HepG2 (cell line): ENCODE measurements around the gene JDP2. TPM values are rescaled to one million over a fixed set of nuclear protein-coding genes. Genes with fewer than 3 reads are reported as not detected.

ENCODE experiments used
- ATAC-seq: fragments of 200-7000 bp; cut with Tn5 transposase; 3 replicates; pipeline ENCODE4 v1.9.1; 2020; ENCODE audit warnings: mild to moderate bottlenecking, moderate library complexity
- BruUV-seq: library from RNA; stranded (reverse); fragments of 400-500 nt; replicated peaks from 2 replicates; lab custom pipeline; 2021; lab: Mats Ljungman, UMichigan
- CTCF ChIA-PET: fragments of 300-600 bp; formaldehyde crosslinking; extraction: SDS; loops from one replicate; lab custom pipeline; 2021; ENCODE audit warnings: low total read pairs, inconsistent platforms, low intra/inter-chr PET ratio; lab: Yijun Ruan, JAX
- POLR2A ChIA-PET: fragments of 350-600 bp; sonication (Branson Sonifier 250); formaldehyde crosslinking; loops from one replicate; lab custom pipeline; 2020; ENCODE audit warnings: antibody characterized with exemption, inconsistent platforms; lab: Yijun Ruan, JAX
- DNase-seq: peaks from one replicate; pipeline ENCODE4 v3.0.0-alpha.2; 2015; ENCODE audit warnings: low spot score
- FAIRE-seq: peaks from 3 replicates; lab custom pipeline; 2011; peaks lifted over from hg19 to GRCh38; lab: Jason Lieb, UNC
- H2AFZ ChIP-seq: one replicate; pipeline ENCODE4 v1.6.1; 2011; ENCODE audit warnings: low read length, inconsistent platforms
- H3K27ac ChIP-seq: fragments of 300-600 bp; 3 replicates; pipeline ENCODE4 v1.8.0; 2011; ENCODE audit warnings: mixed run types, mild to moderate bottlenecking, mixed read lengths, low read length, inconsistent platforms; ENCODE audit not compliant: insufficient read depth; ENCODE audit errors: extremely low read length
- H3K27me3 ChIP-seq, 2 experiments: fragments of 200-600 bp in 1 of 2; 2 replicates in 1 of 2; 3 replicates in 1 of 2; pipeline versions ENCODE4 v1.6.0 to v1.8.0; 2011; ENCODE audit warnings: low read length in 2 of 2, mild to moderate bottlenecking in 2 of 2, moderate library complexity in 2 of 2, inconsistent platforms in 1 of 2; ENCODE audit not compliant: insufficient read depth in 2 of 2, control insufficient read depth in 1 of 2
- H3K36me3 ChIP-seq, 2 experiments: fragments of 200-600 bp in 1 of 2; replicated peaks in 1 of 2; 2 replicates in 1 of 2; 3 replicates in 1 of 2; pipeline versions ENCODE4 v1.5.1 to v1.8.0; 2011; ENCODE audit warnings: low read length in 2 of 2, inconsistent platforms in 1 of 2; ENCODE audit not compliant: insufficient read depth in 2 of 2, control insufficient read depth in 1 of 2
- H3K4me1 ChIP-seq: 2 replicates; pipeline ENCODE4 v1.5.1; 2012; ENCODE audit warnings: low read length, inconsistent platforms; ENCODE audit not compliant: insufficient read depth
- H3K4me2 ChIP-seq: 2 replicates; pipeline ENCODE4 v1.6.0; 2011; ENCODE audit warnings: low read depth, low read length, inconsistent platforms
- H3K4me3 ChIP-seq, 3 experiments: fragments of 200-600 bp in 1 of 3; sonication (generic), shearing (Covaris generic) in 1 of 3; replicated peaks in 1 of 3; 2 replicates each; pipeline ENCODE4 v1.5.1; 2011 to 2016; ENCODE audit warnings: low read length in 3 of 3, inconsistent platforms in 2 of 3, low read depth in 2 of 3, mild to moderate bottlenecking in 2 of 3, control low read depth in 1 of 3, mixed read lengths in 1 of 3; ENCODE audit not compliant: insufficient read depth in 1 of 3
- H3K79me2 ChIP-seq: one replicate; pipeline ENCODE4 v1.6.1; 2011; ENCODE audit warnings: low read length, inconsistent platforms; ENCODE audit not compliant: insufficient read depth
- H3K9ac ChIP-seq: 2 replicates; pipeline ENCODE4 v1.6.0; 2011; ENCODE audit warnings: mild to moderate bottlenecking, low read depth, low read length, inconsistent platforms; ENCODE audit not compliant: insufficient read depth
- H3K9me3 ChIP-seq: 2 replicates; pipeline ENCODE4 v1.5.1; 2012; ENCODE audit warnings: mild to moderate bottlenecking, low read length
- H4K20me1 ChIP-seq: 2 replicates; pipeline ENCODE4 v1.6.0; 2011; ENCODE audit warnings: inconsistent platforms, mild to moderate bottlenecking, low read length, moderate library complexity; ENCODE audit not compliant: insufficient read depth
- CEBPB ChIP-seq: IDR thresholded peaks from 2 replicates; pipeline ENCODE4 v1.6.1; 2011; ENCODE audit warnings: low read depth, low read length, improper control_type of control experiment, borderline replicate concordance
- JDP2 ChIP-seq: sonication (generic); formaldehyde crosslinking; IDR thresholded peaks from 2 replicates; pipeline ENCODE4 v1.8.1; 2022; ENCODE audit warnings: missing genetic modification reagents, borderline replicate concordance
- KLF12 ChIP-seq: sonication (generic); formaldehyde crosslinking; IDR thresholded peaks from 2 replicates; pipeline ENCODE4 v1.4.0; 2020; ENCODE audit warnings: missing genetic modification reagents, borderline replicate concordance
- MAF1 ChIP-seq: sonication (generic); formaldehyde crosslinking; IDR thresholded peaks from 2 replicates; pipeline ENCODE4 v1.5.0; 2020; ENCODE audit warnings: missing genetic modification reagents, borderline replicate concordance
- MEF2D ChIP-seq: sonication (generic); formaldehyde crosslinking; IDR thresholded peaks from 2 replicates; pipeline ENCODE4 v1.5.1; 2020; ENCODE audit warnings: mild to moderate bottlenecking, missing genetic modification reagents
- MIER2 ChIP-seq: IDR thresholded peaks from 2 replicates; pipeline ENCODE4 v1.6.1; 2016; ENCODE audit warnings: missing biosample characterization, missing genetic modification reagents
- NFIB ChIP-seq: sonication (generic); formaldehyde crosslinking; IDR thresholded peaks from 2 replicates; pipeline ENCODE4 v1.9.0; 2021; ENCODE audit warnings: missing genetic modification reagents, mild to moderate bottlenecking, borderline replicate concordance
- RBM22 ChIP-seq: fragments of 200-400 bp; formaldehyde crosslinking; optimal IDR thresholded peaks from 2 replicates; pipeline ENCODE3; 2017; ENCODE audit warnings: mild to moderate bottlenecking, low read length, moderate library complexity
- ZC3H4 ChIP-seq: sonication (generic); formaldehyde crosslinking; IDR thresholded peaks from 2 replicates; pipeline ENCODE4 v1.4.0; 2020; ENCODE audit warnings: missing genetic modification reagents, borderline replicate concordance
- ZMYM2 ChIP-seq: sonication (generic); formaldehyde crosslinking; IDR thresholded peaks from 2 replicates; pipeline ENCODE4 v1.8.0; 2022; ENCODE audit warnings: mild to moderate bottlenecking, missing genetic modification reagents
- ZNF317 ChIP-seq: sonication (generic); formaldehyde crosslinking; IDR thresholded peaks from 2 replicates; pipeline ENCODE4 v1.5.0; 2020; ENCODE audit warnings: mild to moderate bottlenecking, missing genetic modification reagents
- ZNF530 ChIP-seq: sonication (generic); formaldehyde crosslinking; IDR thresholded peaks from 2 replicates; pipeline ENCODE4 v1.5.0; 2020; ENCODE audit warnings: low read depth, mild to moderate bottlenecking, missing genetic modification reagents
- ZNF570 ChIP-seq: sonication (generic); formaldehyde crosslinking; IDR thresholded peaks from 2 replicates; pipeline ENCODE4 v1.4.0; 2020; ENCODE audit warnings: mild to moderate bottlenecking, missing genetic modification reagents, borderline replicate concordance
- ZNF577 ChIP-seq: sonication (generic); formaldehyde crosslinking; IDR thresholded peaks from 2 replicates; pipeline ENCODE4 v1.4.0; 2020; ENCODE audit warnings: mild to moderate bottlenecking, low read depth, missing genetic modification reagents, borderline replicate concordance
- ZNF709 ChIP-seq: sonication (generic); formaldehyde crosslinking; IDR thresholded peaks from 2 replicates; pipeline ENCODE4 v1.5.0; 2020; ENCODE audit warnings: mild to moderate bottlenecking, missing genetic modification reagents
- ZNF781 ChIP-seq: sonication (generic); formaldehyde crosslinking; IDR thresholded peaks from 2 replicates; pipeline ENCODE4 v1.5.1; 2020; ENCODE audit warnings: borderline replicate concordance, mild to moderate bottlenecking, missing genetic modification reagents; ENCODE audit errors: not compliant biosample characterization
- ZNF841 ChIP-seq: sonication (generic); formaldehyde crosslinking; IDR thresholded peaks from 2 replicates; pipeline ENCODE4 v1.8.1; 2023; ENCODE audit warnings: missing genetic modification reagents, borderline replicate concordance
- WGBS: methylation state at CpG from one replicate; pipeline ENCODE4 v1.1.6; 2017; ENCODE audit warnings: low lambda C conversion rate; 5-methylcytosine and 5-hydroxymethylcytosine counted together
- in situ Hi-C: cut with HindIII; loops from 2 replicates; pipeline ENCODE4 v1.10.0; 2017; ENCODE audit warnings: low pct_unique_long_range_greater_than_20kb; ENCODE audit not compliant: extremely low pct_ligation_motif_present
- intact Hi-C: fragments of 100-400 bp; cut with micrococcal nuclease; formaldehyde crosslinking; loops from one replicate; pipeline ENCODE4 v1.10.0; 2022; ENCODE audit not compliant: unreplicated experiment
- polyA plus RNA-seq, 8 experiments: library from polyadenylated mRNA; depleted of rRNA in 3 of 8; stranded (reverse) in 7 of 8; unstranded in 1 of 8; fragments of >200 nt; fragmentation: Illumina TruSeq in 4 of 8; extraction: Trizol in 4 of 8; gene quantifications; 2 replicates each; pipeline versions ENCODE4 v1.2.1 to v1.2.3, GENCODE V29; 2011 to 2016; ENCODE audit warnings: low read depth in 4 of 8, missing spikeins in 1 of 8, mixed read lengths in 1 of 8; ENCODE audit not compliant: insufficient read depth in 1 of 8
- total RNA-seq, 5 experiments: library from RNA; depleted of rRNA; stranded (reverse); fragments of >200 nt; fragmentation: Illumina TruSeq; extraction: Trizol; gene quantifications; 2 replicates each; pipeline ENCODE4 v1.2.3, GENCODE V29; 2016; ENCODE audit warnings: low read depth in 1 of 5
- TF ChIP-seq, protein P1 (sequence below): sonication (generic); formaldehyde crosslinking; IDR thresholded peaks from 2 replicates; pipeline ENCODE4 v1.5.1; 2020; ENCODE audit warnings: missing genetic modification reagents, mild to moderate bottlenecking, borderline replicate concordance
- TF ChIP-seq, protein P2 (sequence below): sonication (generic); formaldehyde crosslinking; IDR thresholded peaks from 2 replicates; pipeline ENCODE4 v1.4.0; 2020; ENCODE audit warnings: mild to moderate bottlenecking, low read depth, missing genetic modification reagents
- TF ChIP-seq, protein P3 (sequence below): sonication (generic); formaldehyde crosslinking; IDR thresholded peaks from 2 replicates; pipeline ENCODE4 v1.4.0; 2020; ENCODE audit warnings: missing genetic modification reagents, borderline replicate concordance

Gene JDP2
- total and polyA plus RNA-seq, 2 of the 13 experiments (the other 11 are each of a cell fraction or from before 2014, with no cell fraction given), result 8.0 to 8.9 TPM

DNA sequence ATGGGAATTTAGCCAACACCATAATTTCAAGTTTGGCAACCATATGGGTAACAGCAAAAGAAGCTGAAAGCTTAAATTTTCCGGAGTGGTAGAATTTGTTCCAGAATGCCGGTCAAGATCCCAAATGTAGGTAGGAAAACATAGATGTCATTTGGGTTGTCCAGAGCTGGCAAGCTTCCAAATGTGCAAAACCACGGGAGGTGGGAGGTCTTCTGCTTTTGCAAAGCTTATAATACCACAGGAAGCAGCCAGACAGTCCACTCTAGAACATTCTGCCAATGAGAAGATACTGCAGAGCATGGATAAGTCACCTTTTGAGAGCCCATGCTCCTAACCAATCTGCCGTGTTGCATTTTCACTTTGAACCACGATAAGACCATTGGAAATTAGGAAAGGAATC, 68.1 kb downstream of the JDP2 start:
- no peaks in the 10 kb centered on the region for H4K20me1 ChIP-seq
- no peaks in the 10 kb centered on the region for H3K36me3 ChIP-seq
- FAIRE-seq, result no peak
- no peak for DNase-seq
- no peak for ATAC-seq
- H2AFZ ChIP-seq, result no peak overlapping the region
- H3K4me3 ChIP-seq, result no peak overlapping the region
- POLR2A ChIA-PET, result no interaction called here
- H3K79me2 ChIP-seq, result no peaks in the 10 kb centered on the region
- H3K27ac ChIP-seq, result no peak overlapping the region
- H3K27me3 ChIP-seq, result no peaks in the 10 kb centered on the region; a peak in 2 of 5 replicates
- CTCF ChIA-PET, result no interaction called here
- intact Hi-C loops, result no loop called here
- H3K9ac ChIP-seq, result no peak overlapping the region
- 56% methylated on average over 5 of the region's 5 CpGs for WGBS
- in situ Hi-C loops, result no loop called here
- TF ChIP-seq ZNF781, result no peak
- TF ChIP-seq, protein P1, sequence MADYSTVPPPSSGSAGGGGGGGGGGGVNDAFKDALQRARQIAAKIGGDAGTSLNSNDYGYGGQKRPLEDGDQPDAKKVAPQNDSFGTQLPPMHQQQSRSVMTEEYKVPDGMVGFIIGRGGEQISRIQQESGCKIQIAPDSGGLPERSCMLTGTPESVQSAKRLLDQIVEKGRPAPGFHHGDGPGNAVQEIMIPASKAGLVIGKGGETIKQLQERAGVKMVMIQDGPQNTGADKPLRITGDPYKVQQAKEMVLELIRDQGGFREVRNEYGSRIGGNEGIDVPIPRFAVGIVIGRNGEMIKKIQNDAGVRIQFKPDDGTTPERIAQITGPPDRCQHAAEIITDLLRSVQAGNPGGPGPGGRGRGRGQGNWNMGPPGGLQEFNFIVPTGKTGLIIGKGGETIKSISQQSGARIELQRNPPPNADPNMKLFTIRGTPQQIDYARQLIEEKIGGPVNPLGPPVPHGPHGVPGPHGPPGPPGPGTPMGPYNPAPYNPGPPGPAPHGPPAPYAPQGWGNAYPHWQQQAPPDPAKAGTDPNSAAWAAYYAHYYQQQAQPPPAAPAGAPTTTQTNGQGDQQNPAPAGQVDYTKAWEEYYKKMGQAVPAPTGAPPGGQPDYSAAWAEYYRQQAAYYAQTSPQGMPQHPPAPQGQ, result no peak
- TF ChIP-seq ZNF577 (CRISPR knock-in tag), result no peak
- no peak for TF ChIP-seq JDP2 (CRISPR knock-in tag)
- TF ChIP-seq ZNF709 (CRISPR knock-in tag), result no peak
- TF ChIP-seq, protein P2, sequence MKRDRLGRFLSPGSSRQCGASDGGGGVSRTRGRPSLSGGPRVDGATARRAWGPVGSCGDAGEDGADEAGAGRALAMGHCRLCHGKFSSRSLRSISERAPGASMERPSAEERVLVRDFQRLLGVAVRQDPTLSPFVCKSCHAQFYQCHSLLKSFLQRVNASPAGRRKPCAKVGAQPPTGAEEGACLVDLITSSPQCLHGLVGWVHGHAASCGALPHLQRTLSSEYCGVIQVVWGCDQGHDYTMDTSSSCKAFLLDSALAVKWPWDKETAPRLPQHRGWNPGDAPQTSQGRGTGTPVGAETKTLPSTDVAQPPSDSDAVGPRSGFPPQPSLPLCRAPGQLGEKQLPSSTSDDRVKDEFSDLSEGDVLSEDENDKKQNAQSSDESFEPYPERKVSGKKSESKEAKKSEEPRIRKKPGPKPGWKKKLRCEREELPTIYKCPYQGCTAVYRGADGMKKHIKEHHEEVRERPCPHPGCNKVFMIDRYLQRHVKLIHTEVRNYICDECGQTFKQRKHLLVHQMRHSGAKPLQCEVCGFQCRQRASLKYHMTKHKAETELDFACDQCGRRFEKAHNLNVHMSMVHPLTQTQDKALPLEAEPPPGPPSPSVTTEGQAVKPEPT (CRISPR knock-in tag), result no peak
- no peak for TF ChIP-seq NFIB (CRISPR knock-in tag)
- no peak for TF ChIP-seq RBM22
- TF ChIP-seq, protein P3, sequence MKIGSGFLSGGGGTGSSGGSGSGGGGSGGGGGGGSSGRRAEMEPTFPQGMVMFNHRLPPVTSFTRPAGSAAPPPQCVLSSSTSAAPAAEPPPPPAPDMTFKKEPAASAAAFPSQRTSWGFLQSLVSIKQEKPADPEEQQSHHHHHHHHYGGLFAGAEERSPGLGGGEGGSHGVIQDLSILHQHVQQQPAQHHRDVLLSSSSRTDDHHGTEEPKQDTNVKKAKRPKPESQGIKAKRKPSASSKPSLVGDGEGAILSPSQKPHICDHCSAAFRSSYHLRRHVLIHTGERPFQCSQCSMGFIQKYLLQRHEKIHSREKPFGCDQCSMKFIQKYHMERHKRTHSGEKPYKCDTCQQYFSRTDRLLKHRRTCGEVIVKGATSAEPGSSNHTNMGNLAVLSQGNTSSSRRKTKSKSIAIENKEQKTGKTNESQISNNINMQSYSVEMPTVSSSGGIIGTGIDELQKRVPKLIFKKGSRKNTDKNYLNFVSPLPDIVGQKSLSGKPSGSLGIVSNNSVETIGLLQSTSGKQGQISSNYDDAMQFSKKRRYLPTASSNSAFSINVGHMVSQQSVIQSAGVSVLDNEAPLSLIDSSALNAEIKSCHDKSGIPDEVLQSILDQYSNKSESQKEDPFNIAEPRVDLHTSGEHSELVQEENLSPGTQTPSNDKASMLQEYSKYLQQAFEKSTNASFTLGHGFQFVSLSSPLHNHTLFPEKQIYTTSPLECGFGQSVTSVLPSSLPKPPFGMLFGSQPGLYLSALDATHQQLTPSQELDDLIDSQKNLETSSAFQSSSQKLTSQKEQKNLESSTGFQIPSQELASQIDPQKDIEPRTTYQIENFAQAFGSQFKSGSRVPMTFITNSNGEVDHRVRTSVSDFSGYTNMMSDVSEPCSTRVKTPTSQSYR, result no peak
- TF ChIP-seq CEBPB, result no peak
- no peak for TF ChIP-seq MIER2 (CRISPR knock-in tag)
- no peak for TF ChIP-seq ZNF530 (CRISPR knock-in tag)
- TF ChIP-seq ZC3H4 (CRISPR knock-in tag), result no peak
- TF ChIP-seq MEF2D (CRISPR knock-in tag), result no peak
- no peak for TF ChIP-seq ZNF841 (CRISPR knock-in tag)
- TF ChIP-seq ZNF317, result no peak
- no peak for TF ChIP-seq MAF1 (CRISPR knock-in tag)
- no peak for TF ChIP-seq ZMYM2 (CRISPR knock-in tag)
- no peak for TF ChIP-seq ZNF570 (CRISPR knock-in tag)
- no peak for TF ChIP-seq KLF12
- TF ChIP-seq, all 625 proteins: peak for 0
- H3K4me2 ChIP-seq, result no peak overlapping the region
- H3K4me1 ChIP-seq, result no peaks in the 10 kb centered on the region
- H3K9me3 ChIP-seq, result no peaks in the 10 kb centered on the region
- BruUV-seq, result no TSS peak
